GM23248 (cell line): ENCODE results near the gene GNA14. TPM values are rescaled to one million over a fixed set of nuclear protein-coding genes. Genes with fewer than 3 reads are reported as not detected.

Experiments used
- DNase-seq: peaks from one replicate; pipeline ENCODE4 v3.0.0-alpha.2; 2015
- H2AFZ ChIP-seq: fragments of 200-600 bp; sonication (generic); 2 replicates; pipeline ENCODE4 v1.6.1; 2016; ENCODE audit warnings: antibody characterized with exemption
- H3F3A ChIP-seq: fragments of 200-600 bp; sonication (generic); 2 replicates; pipeline ENCODE4 v1.6.1; 2016; ENCODE audit warnings: mild to moderate bottlenecking, antibody characterized with exemption, mixed run types; ENCODE audit not compliant: insufficient read depth
- H3K27ac ChIP-seq: fragments of 200-600 bp; sonication (generic); 2 replicates; pipeline ENCODE4 v1.5.1; 2016; ENCODE audit warnings: mild to moderate bottlenecking
- H3K27me3 ChIP-seq: fragments of 200-600 bp; sonication (generic); replicated peaks from 2 replicates; pipeline ENCODE4 v1.6.1; 2016; ENCODE audit warnings: mild to moderate bottlenecking; ENCODE audit not compliant: insufficient read depth
- H3K36me3 ChIP-seq: fragments of 200-600 bp; sonication (generic); 2 replicates; pipeline ENCODE4 v1.6.1; 2016; ENCODE audit warnings: low read depth, mild to moderate bottlenecking
- H3K4me1 ChIP-seq: fragments of 200-600 bp; sonication (generic); 2 replicates; pipeline ENCODE4 v1.6.1; 2016; ENCODE audit warnings: mild to moderate bottlenecking; ENCODE audit not compliant: insufficient read depth
- H3K4me2 ChIP-seq: fragments of 200-600 bp; sonication (generic); one replicate; pipeline ENCODE4 v1.6.1; 2016; ENCODE audit warnings: mild to moderate bottlenecking; ENCODE audit not compliant: unreplicated experiment
- H3K4me3 ChIP-seq: fragments of 200-600 bp; sonication (generic); 2 replicates; pipeline ENCODE4 v1.5.1; 2016; ENCODE audit warnings: mild to moderate bottlenecking
- H3K79me2 ChIP-seq: fragments of 200-600 bp; sonication (generic); 2 replicates; pipeline ENCODE4 v1.6.1; 2016; ENCODE audit warnings: mild to moderate bottlenecking; ENCODE audit not compliant: insufficient read depth
- H3K9ac ChIP-seq: fragments of 200-600 bp; sonication (generic); 2 replicates; pipeline ENCODE4 v1.6.1; 2016; ENCODE audit warnings: mild to moderate bottlenecking
- H3K9me2 ChIP-seq: fragments of 200-600 bp; sonication (generic); 2 replicates; pipeline ENCODE4 v1.6.1; 2016; ENCODE audit warnings: mixed run types, mild to moderate bottlenecking, moderate library complexity; ENCODE audit not compliant: insufficient read depth
- H3K9me3 ChIP-seq: fragments of 200-600 bp; sonication (generic); one replicate; pipeline ENCODE4 v1.6.1; 2017; ENCODE audit warnings: low read depth
- H4K20me1 ChIP-seq: fragments of 200-600 bp; sonication (generic); 2 replicates; pipeline ENCODE4 v1.6.0; 2016; ENCODE audit not compliant: insufficient read depth
- EZH2 ChIP-seq: fragments of 200-600 bp; sonication (generic); IDR thresholded peaks from 2 replicates; pipeline ENCODE4 v1.6.1; 2018; ENCODE audit warnings: antibody characterized with exemption, mild to moderate bottlenecking; ENCODE audit not compliant: insufficient read depth, poor library complexity, severe bottlenecking
- EZH2phosphoT487 ChIP-seq: fragments of 200-600 bp; sonication (generic); IDR thresholded peaks from 2 replicates; pipeline ENCODE4 v1.6.1; 2018; ENCODE audit warnings: antibody characterized with exemption, moderate library complexity, mild to moderate bottlenecking, low read depth; ENCODE audit not compliant: insufficient read depth
- WGBS, 2 experiments: methylation state at CpG; one replicate each; pipeline ENCODE4 v1.1.6; 2015 to 2017; ENCODE audit warnings: low lambda C conversion rate in 2 of 2, low coverage in 1 of 2; ENCODE audit errors: missing lambda C conversion rate in 2 of 2; 5-methylcytosine and 5-hydroxymethylcytosine counted together
- in situ Hi-C: fragments of 300-500 bp; cut with MboI; formaldehyde crosslinking; loops from 2 replicates; pipeline ENCODE4 v1.15.0; 2020
- polyA plus RNA-seq: library from polyadenylated mRNA; unstranded; fragments of >200 nt; fragmentation: Nextera tagmentation; extraction: Ambion mirVana; gene quantifications from 2 replicates; pipeline ENCODE4 v1.2.1, GENCODE V29; 2016
- total RNA-seq: library from RNA; depleted of rRNA; stranded (reverse); fragments of >200 nt; shearing (Covaris generic); gene quantifications from 2 replicates; pipeline ENCODE4 v1.2.3, GENCODE V29; 2014

Gene GNA14
- total and polyA plus RNA-seq, 2 experiments from 2014 or later: 0.11 to 0.24 TPM

- no peaks in the 10 kb centered on the region for H4K20me1 ChIP-seq
- WGBS, 2 experiments: 42 to 44% methylated on average over 7 of the region's 7 CpGs
- no peak overlapping the region for H2AFZ ChIP-seq
- H3K36me3 ChIP-seq: no peaks in the 10 kb centered on the region
- H3K4me3 ChIP-seq: no peak overlapping the region
- H3K9me2 ChIP-seq: no peaks in the 10 kb centered on the region
- H3K27me3 ChIP-seq: no peaks in the 10 kb centered on the region
- H3K4me2 ChIP-seq: no peak overlapping the region
- no peak overlapping the region for H3K9ac ChIP-seq
- H3K4me1 ChIP-seq: 0 out of 2 replicates have a peak, but pooled peaks cover 3% of the 10 kb centered on the region
- DNase-seq: no peak
- no peak overlapping the region for H3K27ac ChIP-seq
- H3F3A ChIP-seq: no peaks in the 10 kb centered on the region
- in situ Hi-C loops: no loop called here
- no peak for TF ChIP-seq EZH2phosphoT487
- TF ChIP-seq EZH2: no peak
- no peaks in the 10 kb centered on the region for H3K79me2 ChIP-seq
- peaks cover 7% of the 10 kb centered on the region for H3K9me3 ChIP-seq
These were observed 104.8 kb downstream of the GNA14 start for GRCh38 chr9:77543131-77543822.

GRCh38 chr9:77541600-77541999, 106.5 kb downstream of the GNA14 start:
- Histone ChIP-seq H3F3A (no peaks in the 10 kb centered on the region), H3K36me3 (no peaks in the 10 kb centered on the region), H3K4me1 (0 out of 2 replicates have a peak, but pooled peaks cover 3% of the 10 kb centered on the region), H3K9me3 (peaks cover 7% of the 10 kb centered on the region), H3K79me2 (no peaks in the 10 kb centered on the region), H3K4me3 (no peak overlapping the region), H3K9ac (no peak overlapping the region), H3K4me2 (no peak overlapping the region), H3K27me3 (no peaks in the 10 kb centered on the region; the same call in 1 of the 2 replicates), H4K20me1 (no peaks in the 10 kb centered on the region), H3K27ac (no peak overlapping the region), H3K9me2 (no peaks in the 10 kb centered on the region), H2AFZ (no peak overlapping the region)
- TF ChIP-seq EZH2: no peak
- no peak for TF ChIP-seq EZH2phosphoT487
- in situ Hi-C loops: no loop called here
- 50 to 67% methylated on average over 1 of the region's 1 CpG for WGBS, 2 experiments
- no peak for DNase-seq

GRCh38 chr9:77541055-77541454, 107.1 kb downstream of the GNA14 start:
- in situ Hi-C loops: no loop called here
- DNase-seq: no peak
- H2AFZ ChIP-seq: no peak overlapping the region
- no peaks in the 10 kb centered on the region; the same call in 1 of the 2 replicates for H3K27me3 ChIP-seq
- no peak overlapping the region for H3K4me3 ChIP-seq
- peaks cover 7% of the 10 kb centered on the region for H3K9me3 ChIP-seq
- H3K36me3 ChIP-seq: no peaks in the 10 kb centered on the region
- H4K20me1 ChIP-seq: no peaks in the 10 kb centered on the region
- no peak overlapping the region for H3K27ac ChIP-seq
- no peaks in the 10 kb centered on the region for H3K79me2 ChIP-seq
- 0 out of 2 replicates have a peak, but pooled peaks cover 3% of the 10 kb centered on the region for H3K4me1 ChIP-seq
- 44 to 46% methylated on average over 2 of the region's 2 CpGs for WGBS, 2 experiments
- H3K4me2 ChIP-seq: no peak overlapping the region
- no peaks in the 10 kb centered on the region for H3K9me2 ChIP-seq
- TF ChIP-seq EZH2 (no peak), EZH2phosphoT487 (no peak)
- H3F3A ChIP-seq: no peaks in the 10 kb centered on the region
- no peak overlapping the region for H3K9ac ChIP-seq

- H4K20me1 ChIP-seq: no peaks in the 10 kb centered on the region
- H2AFZ ChIP-seq: no peak overlapping the region
- no peaks in the 10 kb centered on the region for H3K9me3 ChIP-seq
- DNase-seq: no peak
- no peak overlapping the region for H3K4me2 ChIP-seq
- H3K4me1 ChIP-seq: no peaks in the 10 kb centered on the region
- H3K9me2 ChIP-seq: no peaks in the 10 kb centered on the region
- WGBS, 2 experiments: 67 to 72% methylated on average over 7 of the region's 7 CpGs
- no peak overlapping the region for H3K27ac ChIP-seq
- no peaks in the 10 kb centered on the region for H3K79me2 ChIP-seq
- H3K9ac ChIP-seq: no peak overlapping the region
- TF ChIP-seq EZH2phosphoT487: no peak
- no peaks in the 10 kb centered on the region; the same call in 1 of the 2 replicates for H3K27me3 ChIP-seq
- H3K4me3 ChIP-seq: no peak overlapping the region
- in situ Hi-C loops: no loop called here
- H3K36me3 ChIP-seq: no peaks in the 10 kb centered on the region
- no peaks in the 10 kb centered on the region for H3F3A ChIP-seq
These were observed 113.6 kb downstream of the GNA14 start for GRCh38 chr9:77534376-77535057.
